ENCODE data around the gene SAA2. TPM values are rescaled to one million over a fixed set of nuclear protein-coding genes. Genes with fewer than 3 reads are reported as not detected.

Gene SAA2
- total RNA-seq = 1 to 10 TPM in 2 of 4 donors, not detected in 2; 1.1 to 4.4 TPM

DNA sequence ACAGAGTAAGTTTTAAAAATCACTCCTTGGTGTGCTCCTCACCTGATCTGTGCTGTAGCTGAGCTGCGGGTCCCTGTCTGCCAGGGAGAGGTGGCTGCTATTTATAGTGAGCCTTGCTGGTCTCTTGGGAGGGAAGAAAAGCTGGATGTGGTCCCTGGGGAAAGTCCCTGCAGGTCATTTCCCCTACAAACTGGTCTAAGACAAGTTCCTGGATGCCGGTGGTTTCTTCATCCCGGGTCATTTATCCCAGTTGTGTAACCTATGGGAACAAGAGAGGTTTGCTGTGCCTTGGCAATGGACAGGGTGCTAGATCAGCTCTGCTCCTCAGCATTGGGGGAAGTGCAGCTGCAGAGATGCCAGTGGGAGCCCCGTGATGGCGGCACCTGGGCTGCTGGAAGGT, at the start of gene SAA2:
Gene SAA2, minus strand, starts transcription at position 108 of the 400 bp plus-strand sequence. CDS start 657 bp downstream, outside the sequence.
- H3K27ac ChIP-seq = no peak within 1 kb of the TSS
- in situ Hi-C loops (cut with MboI; ENCODE audit: low pct_ligation_motif_present in 1 of 4, low pct_unique_long_range_greater_than_20kb in 1 of 4, low sequenced_read_pairs in 3 of 4) (no loop called here), intact Hi-C loops (cut with DNase I; ENCODE audit: low total_unique reads) (no loop called here)
- H3K4me3 ChIP-seq = no peak within 1 kb of the TSS
- no peaks in the 10 kb centered on the region for H3K36me3 ChIP-seq
- WGBS, 2 donors (ENCODE audit: low coverage in 1 of 2) = 58% methylated on average over 5 of the region's 5 CpGs; no CpG with 5 or more reads in 1 of the 2 donors
- H3K4me1 ChIP-seq = peaks cover 0 to 3% (median 0%) of the 10 kb centered on the region in 4 donors
- DNase-seq = no peak
- no peaks in the 10 kb centered on the region for H3K9me3 ChIP-seq
- no peaks in the 10 kb centered on the region for H3K27me3 ChIP-seq
- TF ChIP-seq, protein P1, sequence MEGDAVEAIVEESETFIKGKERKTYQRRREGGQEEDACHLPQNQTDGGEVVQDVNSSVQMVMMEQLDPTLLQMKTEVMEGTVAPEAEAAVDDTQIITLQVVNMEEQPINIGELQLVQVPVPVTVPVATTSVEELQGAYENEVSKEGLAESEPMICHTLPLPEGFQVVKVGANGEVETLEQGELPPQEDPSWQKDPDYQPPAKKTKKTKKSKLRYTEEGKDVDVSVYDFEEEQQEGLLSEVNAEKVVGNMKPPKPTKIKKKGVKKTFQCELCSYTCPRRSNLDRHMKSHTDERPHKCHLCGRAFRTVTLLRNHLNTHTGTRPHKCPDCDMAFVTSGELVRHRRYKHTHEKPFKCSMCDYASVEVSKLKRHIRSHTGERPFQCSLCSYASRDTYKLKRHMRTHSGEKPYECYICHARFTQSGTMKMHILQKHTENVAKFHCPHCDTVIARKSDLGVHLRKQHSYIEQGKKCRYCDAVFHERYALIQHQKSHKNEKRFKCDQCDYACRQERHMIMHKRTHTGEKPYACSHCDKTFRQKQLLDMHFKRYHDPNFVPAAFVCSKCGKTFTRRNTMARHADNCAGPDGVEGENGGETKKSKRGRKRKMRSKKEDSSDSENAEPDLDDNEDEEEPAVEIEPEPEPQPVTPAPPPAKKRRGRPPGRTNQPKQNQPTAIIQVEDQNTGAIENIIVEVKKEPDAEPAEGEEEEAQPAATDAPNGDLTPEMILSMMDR (IDR thresholded peaks at IDR 0.05) = no peak
- TF ChIP-seq POLR2A (IDR thresholded peaks at IDR 0.05) (no peak), EP300 (IDR thresholded peaks at IDR 0.05; ENCODE audit: low read depth) (no peak)

DNA sequence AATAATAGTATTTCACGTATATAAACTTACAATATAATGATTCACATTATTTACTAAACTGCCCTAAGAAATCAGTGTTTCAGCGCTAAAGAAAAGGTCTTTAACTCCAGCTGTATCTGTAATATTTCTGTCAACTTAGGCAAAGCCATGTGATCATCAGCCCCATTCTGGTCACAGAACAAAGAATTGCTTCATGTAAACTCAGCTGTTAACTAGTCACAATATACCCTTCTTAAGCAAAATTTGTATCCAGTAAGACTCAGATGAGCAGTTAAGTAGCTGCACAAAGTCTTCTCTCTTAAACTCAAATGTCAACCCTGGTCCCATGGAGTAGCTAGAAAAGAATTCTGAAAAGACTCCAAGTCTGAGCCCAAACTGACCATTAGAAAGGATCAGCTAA, 46.8 kb upstream of the SAA2 start:
- peaks cover 0 to 78% (median 22%) of the 10 kb centered on the region in 4 donors for H3K36me3 ChIP-seq
- no peak for TF ChIP-seq POLR2AphosphoS5 (IDR thresholded peaks at IDR 0.05)
- TF ChIP-seq POLR2A (IDR thresholded peaks at IDR 0.05) = no peak
- no peak for TF ChIP-seq EP300 (IDR thresholded peaks at IDR 0.05; ENCODE audit: low read depth)
- TF ChIP-seq, protein P1 (IDR thresholded peaks at IDR 0.05) = no peak
- in situ Hi-C loops (cut with MboI; ENCODE audit: low pct_ligation_motif_present in 1 of 4, low pct_unique_long_range_greater_than_20kb in 1 of 4, low sequenced_read_pairs in 3 of 4) = no loop called here

GRCh38 chr11:18294862-18295261, 46.4 kb upstream of the SAA2 start:
- Histone ChIP-seq H3K4me1 (no peaks in the 10 kb centered on the region), H3K27me3 (no peaks in the 10 kb centered on the region), H3K4me3 (no peak overlapping the region), H3K27ac (no peak overlapping the region), H3K9me3 (no peaks in the 10 kb centered on the region), H3K36me3 (peaks cover 0 to 73% (median 22%) of the 10 kb centered on the region in 4 donors)
- intact Hi-C loops (cut with DNase I; ENCODE audit: low total_unique reads) = no loop called here
- 91% methylated on average over 4 to 5 of the region's 5 CpGs for WGBS, 2 donors (ENCODE audit: low coverage in 1 of 2)
- in situ Hi-C loops (cut with MboI; ENCODE audit: low pct_ligation_motif_present in 1 of 4, low pct_unique_long_range_greater_than_20kb in 1 of 4, low sequenced_read_pairs in 3 of 4) = no loop called here
- TF ChIP-seq, protein P1 (IDR thresholded peaks at IDR 0.05) = no peak
- TF ChIP-seq POLR2AphosphoS5 (IDR thresholded peaks at IDR 0.05) = no peak
- DNase-seq = no peak

More for the DNA sequence above, 46.8 kb upstream of the SAA2 start:
- intact Hi-C loops (cut with DNase I; ENCODE audit: low total_unique reads) = no loop called here
- Histone ChIP-seq H3K27ac (no peak overlapping the region), H3K27me3 (no peaks in the 10 kb centered on the region), H3K9me3 (no peaks in the 10 kb centered on the region), H3K4me3 (no peak overlapping the region), H3K4me1 (no peaks in the 10 kb centered on the region)
- 73 to 92% methylated on average over 2 of the region's 2 CpGs for WGBS, 2 donors (ENCODE audit: low coverage in 1 of 2)
- DNase-seq = no peak

DNA sequence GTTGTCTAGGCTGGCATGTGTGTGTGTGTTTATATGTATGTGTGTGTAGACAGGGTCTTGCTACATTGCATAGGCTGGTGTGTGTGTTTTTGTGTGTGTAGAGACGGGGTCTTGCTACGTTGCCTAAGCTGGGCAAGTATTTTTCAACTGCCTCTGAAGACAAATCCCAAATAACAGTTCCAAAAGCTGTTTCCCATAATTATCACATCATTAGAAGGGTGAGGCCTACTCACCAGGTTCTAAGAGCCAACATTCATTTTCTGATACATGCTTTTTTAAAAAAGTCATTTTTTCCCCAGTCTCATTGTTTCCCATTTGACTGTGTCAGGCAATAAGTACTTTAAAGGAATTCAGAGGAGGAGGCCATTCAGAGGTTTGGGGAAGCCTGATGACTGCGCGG, 40.4 kb upstream of the SAA2 start:
- Histone ChIP-seq H3K27me3 (no peaks in the 10 kb centered on the region), H3K9me3 (no peaks in the 10 kb centered on the region), H3K4me1 (no peaks in the 10 kb centered on the region), H3K4me3 (no peak overlapping the region), H3K36me3 (peaks cover 0 to 60% (median 22%) of the 10 kb centered on the region in 4 donors), H3K27ac (no peak overlapping the region)
- no peak for DNase-seq
- 94 to 100% methylated on average over 3 to 4 of the region's 4 CpGs for WGBS, 2 donors (ENCODE audit: low coverage in 1 of 2)
- TF ChIP-seq, protein P1 (IDR thresholded peaks at IDR 0.05) = no peak
- TF ChIP-seq EP300 (IDR thresholded peaks at IDR 0.05; ENCODE audit: low read depth) = no peak
- no peak for TF ChIP-seq POLR2A (IDR thresholded peaks at IDR 0.05)
- TF ChIP-seq POLR2AphosphoS5 (IDR thresholded peaks at IDR 0.05) = no peak
- intact Hi-C loops (cut with DNase I; ENCODE audit: low total_unique reads) (no loop called here), in situ Hi-C loops (cut with MboI; ENCODE audit: low pct_ligation_motif_present in 1 of 4, low pct_unique_long_range_greater_than_20kb in 1 of 4, low sequenced_read_pairs in 3 of 4) (no loop called here)

Measured in transverse colon (tissue), 4 donors.